HG02981 (cell line): ENCODE measurements around the gene KRT13.

Source experiments
- ATAC-seq: cut with Tn5 transposase; IDR thresholded peaks from one replicate; pipeline ENCODE4 v1.9.1; 2021; ENCODE audit warnings: mild to moderate bottlenecking, moderate library complexity; ENCODE audit not compliant: unreplicated experiment

Gene KRT13

DNA sequence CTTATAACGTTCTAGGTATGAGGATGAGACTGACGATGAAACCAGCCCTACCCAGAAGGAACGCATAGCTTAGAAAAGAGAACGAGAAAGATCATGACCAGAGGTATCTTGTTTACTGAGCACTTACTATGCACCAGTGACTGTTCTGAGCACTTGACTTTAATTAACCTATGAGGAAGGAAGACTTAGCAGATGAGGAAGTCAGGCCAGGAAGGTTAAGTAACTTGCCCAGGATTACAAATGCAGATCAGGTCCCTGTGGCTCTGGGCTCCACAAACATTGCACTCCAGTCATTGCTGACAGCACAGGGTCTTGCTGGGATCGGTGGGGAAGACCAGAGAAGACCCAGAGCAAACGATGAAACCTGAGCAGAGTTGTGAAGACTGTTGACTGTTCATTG lies 7.1 kb downstream of the KRT13 start:
- no peak for ATAC-seq

DNA sequence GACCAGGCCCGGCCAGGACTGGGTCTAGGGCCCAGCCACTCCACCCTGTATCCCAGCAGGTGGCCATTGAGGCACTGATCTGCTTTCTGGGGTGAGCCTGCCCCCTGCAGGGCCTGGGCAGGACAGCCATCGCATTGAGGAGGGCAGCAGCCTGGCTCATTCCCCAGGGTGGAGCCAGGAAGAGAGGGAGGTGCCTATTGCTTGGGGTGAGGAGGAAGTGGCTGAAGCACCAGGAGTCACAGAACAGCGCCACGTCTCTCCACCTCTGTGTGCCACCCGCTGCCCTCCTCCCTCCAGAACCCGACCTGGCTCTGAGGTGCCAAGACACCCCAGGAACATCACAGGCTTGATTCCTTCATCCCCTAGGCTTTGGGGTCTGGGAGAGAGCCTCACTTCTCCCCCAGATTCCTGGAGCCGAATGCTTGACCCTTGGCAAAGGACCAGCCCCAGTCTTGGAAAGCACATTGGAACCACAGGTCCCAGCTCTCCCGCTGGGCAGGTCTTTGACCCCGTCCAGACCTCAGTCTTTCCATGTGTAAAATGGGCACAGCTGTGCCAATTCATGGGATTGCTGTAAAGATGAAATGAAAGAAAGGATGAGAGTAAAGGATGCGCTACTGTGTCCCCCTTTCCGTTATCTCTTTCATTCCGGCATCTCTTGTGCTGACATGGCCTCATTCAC lies 8.5 kb downstream of the KRT13 start:
- peak; percentile 81 for ATAC-seq

DNA sequence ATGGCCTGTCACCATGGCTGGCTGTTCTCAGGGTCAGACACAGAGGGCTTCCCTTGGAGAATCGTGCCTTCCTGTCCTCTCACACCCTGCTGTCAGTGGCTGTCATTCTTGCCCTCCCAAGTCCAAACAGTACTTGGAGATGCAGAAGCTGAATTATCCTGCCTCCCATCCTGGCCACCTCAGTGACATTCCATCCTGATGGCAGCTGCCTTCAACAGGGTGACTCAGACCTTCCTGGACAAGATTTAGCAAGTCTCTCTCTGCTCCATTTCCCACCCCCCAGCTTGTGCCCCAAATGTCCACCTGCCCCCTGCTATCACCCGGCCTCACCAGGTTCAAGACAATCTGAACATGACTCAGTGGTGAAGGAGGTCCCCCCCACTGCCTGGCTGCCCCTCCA lies 10.9 kb downstream of the KRT13 start:
- no peak for ATAC-seq

DNA sequence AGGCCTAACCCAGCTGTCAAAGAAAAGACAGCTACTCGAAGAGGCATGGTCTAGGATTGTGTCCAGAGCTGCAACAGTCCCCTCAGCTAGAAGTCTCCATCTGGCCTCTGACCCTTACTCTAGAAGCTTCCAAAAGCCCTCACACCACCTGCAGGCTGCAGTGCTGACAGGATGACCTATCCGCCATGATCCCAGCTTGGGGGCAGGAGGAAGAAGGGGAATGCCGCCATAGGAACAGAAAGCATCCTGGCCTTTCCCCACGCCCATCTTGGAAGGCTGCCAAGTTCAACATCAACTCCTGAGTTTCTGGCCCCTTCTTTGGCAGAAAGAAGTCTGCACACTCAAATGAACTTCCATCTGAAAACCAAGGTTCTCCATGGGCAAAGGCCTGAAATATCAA lies 12.6 kb downstream of the KRT13 start:
- no peak for ATAC-seq

DNA sequence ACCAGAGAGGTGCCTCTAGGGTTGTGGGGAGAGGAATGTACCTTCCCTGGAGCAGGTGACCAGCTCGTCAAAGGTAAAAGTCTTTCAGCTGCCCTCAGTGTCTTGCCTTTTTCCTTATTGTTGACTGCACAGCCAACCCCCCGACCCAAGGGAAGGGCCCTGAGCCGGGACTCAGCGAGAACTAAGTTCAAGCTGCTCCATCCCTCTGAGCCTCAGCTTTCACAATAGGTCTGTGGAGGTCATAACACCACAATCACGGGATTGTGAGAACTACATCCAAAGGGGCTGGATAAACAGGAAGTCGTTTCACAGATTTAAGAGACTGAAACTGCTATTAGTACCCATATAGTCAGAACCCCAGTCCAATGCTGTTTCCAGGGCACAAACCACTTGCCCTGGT lies 13.1 kb downstream of the KRT13 start:
- ATAC-seq: no peak

DNA sequence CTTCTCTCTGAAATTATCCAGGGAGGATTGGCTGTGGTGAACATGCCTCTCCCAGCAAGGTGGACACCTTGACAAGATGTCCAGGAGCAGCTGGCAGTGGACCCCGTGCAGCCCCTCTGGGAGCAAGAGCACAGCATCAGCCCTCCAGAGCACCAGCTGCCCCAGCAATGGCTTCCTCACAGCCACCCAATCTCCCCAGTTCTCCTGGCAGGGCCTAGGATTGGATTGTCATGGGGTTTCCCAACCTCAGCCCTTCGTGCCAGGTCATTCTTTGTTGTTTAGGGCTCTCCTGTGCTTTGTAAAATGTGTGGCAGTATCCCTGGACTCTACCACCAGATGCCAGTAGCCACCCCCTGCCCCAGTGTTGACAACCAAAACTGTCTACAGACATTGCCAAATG lies 13.9 kb downstream of the KRT13 start:
- ATAC-seq: no peak

DNA sequence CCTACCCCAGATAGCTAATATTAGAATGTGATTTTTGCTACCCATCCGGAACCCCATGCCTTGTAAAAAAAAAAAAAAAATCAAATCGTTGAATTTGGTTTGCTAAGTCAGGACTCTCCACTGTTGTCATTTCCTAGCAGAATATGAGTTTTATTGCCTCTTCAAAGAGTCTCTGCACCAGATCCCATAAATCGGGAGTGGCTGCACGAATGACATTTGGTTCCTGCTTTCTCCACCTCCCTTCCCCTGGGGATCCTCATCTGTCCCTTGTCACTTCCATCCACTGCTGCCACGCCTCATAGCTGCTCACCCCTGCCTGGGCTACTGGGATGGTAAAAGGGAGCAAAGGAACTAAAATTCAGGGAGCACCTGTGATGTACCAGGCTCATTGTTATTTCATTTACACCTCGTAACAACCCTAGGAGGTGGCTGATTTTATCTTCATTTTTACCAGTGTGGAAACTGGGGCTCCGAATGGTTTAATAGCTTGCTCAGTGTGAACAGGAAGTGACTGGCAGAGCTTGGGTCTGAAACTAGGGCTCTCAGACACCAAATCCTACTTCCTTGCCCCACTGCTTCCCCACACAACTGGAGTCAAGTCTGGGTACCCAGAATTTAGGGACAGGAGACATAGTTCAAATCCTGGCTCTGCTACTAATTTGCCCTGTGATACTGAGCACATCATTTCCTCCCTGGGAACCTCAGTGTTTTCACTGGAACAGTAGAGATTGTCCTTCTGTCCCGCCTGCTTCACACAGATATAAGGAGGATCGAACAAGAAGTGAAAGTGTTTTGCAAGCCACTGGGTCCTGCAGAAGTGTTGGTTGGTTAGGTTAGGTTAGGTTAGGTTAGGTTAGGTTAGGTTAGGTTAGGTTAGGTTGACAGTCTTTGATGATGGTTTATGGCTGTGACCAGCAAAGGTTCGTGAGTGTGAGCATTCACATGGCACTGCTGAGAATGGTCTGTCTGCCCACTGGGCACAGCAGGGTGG lies 15.1 kb downstream of the KRT13 start:
- no peak for ATAC-seq

DNA sequence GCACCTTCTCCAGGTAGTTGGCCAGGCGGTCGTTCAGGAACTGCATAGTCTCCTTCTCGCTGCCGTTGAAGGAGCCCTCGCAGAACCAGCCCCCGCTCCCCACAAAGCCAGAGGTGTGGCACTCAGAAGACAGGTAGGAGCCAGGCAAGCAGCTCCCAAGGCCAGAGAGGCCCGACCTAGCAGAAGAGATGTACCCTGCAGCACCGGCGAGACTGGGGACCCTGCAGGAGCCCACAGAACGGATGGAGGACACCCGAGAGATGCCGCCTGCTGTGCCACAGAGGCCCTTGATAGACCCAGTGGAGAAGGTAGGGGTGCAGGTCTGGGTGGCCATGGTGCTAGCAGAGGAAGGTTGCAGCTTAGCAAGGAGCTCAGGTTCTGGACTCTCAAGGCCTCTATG lies 15.9 kb downstream of the KRT13 start, which contains the start of gene KRT36:
KRT36 (minus strand) TSS at position 380 of the 400 bp plus-strand sequence; CDS start at position 334, 46 bp downstream.
- no peak for ATAC-seq

DNA sequence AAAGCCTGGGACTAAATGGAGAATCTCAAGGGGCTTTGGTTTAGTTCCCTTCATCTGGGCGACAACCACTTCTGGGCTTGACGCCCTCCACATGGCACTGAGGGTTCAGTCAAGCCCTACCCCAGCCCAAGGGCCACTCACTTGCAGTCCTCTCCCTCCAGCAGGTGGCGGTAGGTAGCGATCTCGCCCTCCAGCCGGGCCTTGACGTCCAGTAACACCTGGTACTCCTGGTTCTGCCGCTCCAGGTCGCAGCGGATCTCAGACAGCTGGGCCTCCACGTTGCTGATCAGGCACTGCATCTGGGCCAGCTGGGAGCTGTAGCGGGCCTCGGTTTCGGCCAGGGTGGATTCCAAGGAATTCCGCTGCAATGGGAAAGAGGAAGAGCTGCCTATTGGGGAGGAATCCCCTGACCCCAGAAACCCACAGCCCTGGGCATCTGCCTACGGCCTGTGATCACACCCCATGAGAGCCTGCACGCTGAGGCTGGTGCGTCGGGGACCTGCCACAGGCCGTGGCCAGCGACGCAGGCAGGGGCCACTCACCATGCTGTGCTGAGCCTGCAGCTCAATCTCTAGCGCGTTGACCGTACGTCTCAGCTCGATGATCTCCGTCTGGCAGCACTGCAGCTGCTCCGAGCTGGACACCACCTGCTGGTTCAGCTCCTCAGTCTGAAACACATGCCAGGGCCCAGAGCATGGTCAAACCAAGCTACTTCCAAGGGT lies 18.4 kb downstream of the KRT13 start:
- ATAC-seq: no peak

DNA sequence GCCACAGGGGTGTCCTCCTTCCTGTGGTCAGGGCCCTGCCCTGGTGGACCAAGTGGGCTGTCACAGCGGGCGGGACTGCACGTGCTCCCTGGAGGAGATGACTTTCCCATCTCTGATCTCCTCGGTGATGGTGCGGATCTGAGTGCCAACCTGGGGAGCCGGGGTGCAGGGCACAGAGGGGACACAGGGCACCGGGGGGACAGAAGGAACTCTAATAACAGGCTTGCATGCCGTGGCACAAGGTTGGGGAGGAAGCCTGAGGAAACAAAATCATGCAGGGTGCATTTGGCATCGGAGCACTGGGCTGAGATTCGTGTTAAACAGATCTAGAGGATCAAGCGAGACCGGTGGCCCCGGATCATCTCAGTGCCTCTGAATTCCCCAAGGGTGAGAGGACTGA lies 19.1 kb downstream of the KRT13 start:
- no peak for ATAC-seq

DNA sequence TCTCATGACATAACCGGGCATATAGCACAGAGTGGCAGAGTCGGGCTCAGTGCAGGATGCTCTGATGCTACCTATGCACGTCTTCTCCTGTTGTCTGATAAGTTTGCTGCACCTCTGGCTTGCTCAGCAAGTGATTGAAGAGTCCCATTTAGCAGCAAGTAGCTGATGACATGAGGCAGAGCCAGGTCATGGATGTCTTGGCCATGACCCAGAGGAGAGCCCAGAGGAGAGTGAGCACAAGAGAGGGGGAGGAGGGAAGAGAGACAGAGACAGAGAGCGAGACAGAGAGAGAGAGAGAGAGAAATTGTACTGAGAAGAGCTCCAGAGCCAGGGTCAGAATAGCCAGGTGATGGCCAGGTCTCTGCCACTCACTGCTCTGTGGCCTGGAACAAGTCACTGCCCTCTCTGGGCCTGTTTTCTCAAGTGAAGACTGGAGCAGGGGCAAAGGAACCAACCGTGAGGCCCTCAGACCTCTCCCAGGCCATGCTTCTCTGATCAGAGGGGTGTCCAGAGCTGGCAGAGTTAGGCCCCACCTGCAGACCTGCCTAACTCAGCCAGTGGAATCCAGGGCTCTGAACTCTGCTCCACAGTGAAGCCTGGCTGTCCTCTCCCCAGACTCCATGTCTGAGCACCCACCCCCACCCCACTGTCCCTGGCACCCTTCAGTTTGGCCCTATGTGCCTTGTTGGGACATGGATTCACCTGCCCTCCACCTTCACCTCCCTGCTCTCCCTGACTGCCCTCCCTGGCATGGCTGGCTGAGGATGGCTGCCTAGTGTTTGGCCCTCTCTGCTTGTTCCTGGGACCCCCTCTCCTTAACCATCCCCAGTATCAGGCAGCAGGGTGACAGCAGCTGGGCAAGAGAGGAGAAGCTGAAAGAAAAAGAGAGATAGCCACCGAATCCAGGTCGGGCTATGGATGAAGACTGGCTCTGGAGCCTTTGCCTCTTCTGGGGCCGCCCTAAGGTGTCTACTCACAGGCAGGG lies 20.2 kb downstream of the KRT13 start:
- no peak for ATAC-seq

DNA sequence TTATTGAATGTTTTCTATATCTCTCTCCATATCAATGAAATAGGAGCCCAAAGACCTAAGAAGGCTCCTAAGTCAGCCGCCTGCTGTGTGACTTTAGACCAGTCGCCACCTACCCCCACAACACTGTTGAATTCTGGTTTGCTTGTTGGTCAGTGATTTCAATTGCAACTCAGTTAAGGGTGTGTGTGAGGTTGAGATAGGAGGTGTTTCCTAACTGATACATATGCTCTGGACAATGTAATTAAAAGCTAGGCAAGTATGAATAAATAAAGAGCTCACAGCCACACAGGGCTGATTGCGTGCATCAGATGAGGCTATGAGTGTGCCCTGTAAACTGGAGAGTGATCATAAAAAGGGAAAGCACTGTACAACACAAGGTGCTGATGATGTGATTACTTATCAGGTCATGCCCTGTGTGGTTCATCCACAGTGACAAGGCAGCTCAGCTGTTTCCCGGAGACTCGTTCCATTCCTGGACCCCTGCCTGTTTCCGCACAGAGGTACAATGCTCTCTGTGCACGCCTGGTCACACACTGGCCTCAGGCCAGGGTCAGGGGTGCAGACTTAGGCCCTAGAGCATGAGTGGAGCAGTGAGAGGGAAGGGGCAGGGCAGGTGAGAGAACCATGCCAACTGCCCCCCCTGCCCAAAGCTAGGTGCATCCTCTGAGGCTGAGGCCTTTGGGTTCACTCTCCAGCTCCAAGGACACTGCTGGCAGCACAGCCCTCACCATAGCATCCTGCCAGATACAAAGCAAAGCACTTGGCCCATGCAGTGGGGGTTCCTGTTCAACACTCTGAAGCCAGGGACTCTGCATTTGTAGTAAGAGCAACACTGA lies 21.2 kb downstream of the KRT13 start:
- no peak for ATAC-seq

DNA sequence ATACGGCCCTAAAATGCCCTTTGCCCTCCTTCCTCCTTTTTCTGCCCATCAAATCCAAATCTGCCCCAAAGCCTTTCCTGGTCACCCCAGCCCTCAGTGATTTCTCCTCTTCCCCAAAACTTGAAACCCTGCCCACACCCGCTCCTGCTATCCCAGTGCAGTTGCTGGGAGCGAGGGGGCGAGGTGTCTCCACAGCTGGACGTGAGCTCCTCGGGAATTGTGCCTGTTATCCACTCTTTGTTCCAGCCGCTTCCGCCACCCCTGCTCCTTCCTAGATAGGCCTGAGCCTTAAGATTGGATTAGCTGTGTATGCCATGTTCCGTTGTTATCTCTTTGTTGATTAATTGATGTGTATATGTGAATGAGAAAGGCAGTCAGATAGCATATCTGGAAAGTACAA lies 21.9 kb downstream of the KRT13 start:
- no peak for ATAC-seq

DNA sequence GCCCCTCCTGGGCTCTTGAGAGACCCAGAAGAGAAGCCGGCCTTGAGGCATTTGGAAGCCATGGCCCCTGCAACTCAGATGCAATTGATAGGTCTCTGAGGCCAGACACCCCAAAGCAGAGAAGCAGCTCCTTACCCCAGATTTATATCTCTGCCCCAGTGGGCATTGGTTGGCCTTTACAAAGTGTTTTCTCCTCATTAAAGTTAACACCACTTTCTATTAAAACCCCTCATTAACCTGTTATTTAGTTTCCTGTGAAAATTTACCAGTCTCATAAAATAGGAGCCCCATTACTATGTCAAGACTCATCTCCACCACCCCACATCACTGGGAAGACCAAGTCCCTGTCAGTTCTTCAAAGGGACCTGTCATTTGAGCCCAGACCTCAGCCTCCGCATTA lies 24.4 kb downstream of the KRT13 start, which contains the start of gene KRT35:
KRT35 (minus strand) TSS at position 116 of the 400 bp plus-strand sequence; CDS start at position 62, 54 bp downstream.
- no peak for ATAC-seq

DNA sequence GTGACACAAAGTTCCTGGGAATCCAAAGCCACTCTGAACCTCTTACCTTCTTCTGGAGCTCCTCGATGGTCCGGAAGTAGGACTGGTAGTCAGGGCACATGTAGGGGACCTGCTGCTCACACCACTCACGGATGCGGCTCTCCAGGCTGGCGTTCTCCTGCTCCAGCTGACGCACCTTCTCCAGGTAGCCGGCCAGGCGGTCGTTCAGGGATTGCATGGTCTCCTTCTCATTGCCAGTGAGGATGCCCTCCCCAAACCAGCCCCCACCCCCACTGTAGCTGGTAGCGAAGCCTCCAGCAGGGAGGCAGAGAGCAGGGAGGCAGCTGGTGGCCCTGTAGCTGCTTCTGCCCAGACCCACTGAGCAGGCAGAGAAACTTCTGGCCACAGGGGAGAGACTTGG lies 24.8 kb downstream of the KRT13 start:
- no peak for ATAC-seq

DNA sequence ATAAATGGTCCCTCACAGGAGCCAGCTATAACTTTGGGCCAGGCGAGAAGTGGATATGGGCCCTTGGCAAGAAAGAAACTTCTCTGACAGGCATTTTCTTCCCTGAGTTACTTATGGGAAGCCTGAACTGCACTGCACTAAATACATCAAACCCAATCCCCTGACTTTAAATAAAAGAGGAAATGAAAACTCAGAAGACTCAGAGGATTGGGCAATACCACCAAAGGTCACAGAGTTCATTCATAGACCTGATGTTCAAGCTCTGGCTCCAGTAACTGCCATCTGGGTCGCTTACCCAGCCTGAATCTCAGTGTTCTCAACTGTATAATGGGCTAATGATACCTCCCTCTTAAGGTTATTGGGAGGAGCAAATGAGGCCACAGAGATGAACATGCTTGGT lies 25.3 kb downstream of the KRT13 start:
- no peak for ATAC-seq

DNA sequence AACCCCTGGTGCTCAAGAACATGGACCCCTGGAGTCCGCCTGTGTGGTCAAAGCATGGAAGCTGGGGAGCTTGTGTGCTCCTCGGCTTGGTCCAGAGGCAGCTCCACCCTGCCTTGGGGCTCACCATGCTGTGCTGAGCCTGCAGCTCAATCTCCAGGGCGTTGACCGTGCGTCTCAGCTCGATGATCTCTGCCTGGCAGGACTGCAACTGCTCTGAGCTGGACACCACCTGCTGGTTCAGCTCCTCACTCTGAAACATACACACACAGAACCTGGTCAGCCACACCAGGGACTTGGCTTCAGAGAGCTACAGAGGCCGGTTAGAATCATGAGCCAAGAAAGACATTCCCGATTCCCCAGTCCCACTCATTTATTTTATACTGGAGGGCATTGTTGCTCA lies 27.2 kb downstream of the KRT13 start:
- no peak for ATAC-seq

DNA sequence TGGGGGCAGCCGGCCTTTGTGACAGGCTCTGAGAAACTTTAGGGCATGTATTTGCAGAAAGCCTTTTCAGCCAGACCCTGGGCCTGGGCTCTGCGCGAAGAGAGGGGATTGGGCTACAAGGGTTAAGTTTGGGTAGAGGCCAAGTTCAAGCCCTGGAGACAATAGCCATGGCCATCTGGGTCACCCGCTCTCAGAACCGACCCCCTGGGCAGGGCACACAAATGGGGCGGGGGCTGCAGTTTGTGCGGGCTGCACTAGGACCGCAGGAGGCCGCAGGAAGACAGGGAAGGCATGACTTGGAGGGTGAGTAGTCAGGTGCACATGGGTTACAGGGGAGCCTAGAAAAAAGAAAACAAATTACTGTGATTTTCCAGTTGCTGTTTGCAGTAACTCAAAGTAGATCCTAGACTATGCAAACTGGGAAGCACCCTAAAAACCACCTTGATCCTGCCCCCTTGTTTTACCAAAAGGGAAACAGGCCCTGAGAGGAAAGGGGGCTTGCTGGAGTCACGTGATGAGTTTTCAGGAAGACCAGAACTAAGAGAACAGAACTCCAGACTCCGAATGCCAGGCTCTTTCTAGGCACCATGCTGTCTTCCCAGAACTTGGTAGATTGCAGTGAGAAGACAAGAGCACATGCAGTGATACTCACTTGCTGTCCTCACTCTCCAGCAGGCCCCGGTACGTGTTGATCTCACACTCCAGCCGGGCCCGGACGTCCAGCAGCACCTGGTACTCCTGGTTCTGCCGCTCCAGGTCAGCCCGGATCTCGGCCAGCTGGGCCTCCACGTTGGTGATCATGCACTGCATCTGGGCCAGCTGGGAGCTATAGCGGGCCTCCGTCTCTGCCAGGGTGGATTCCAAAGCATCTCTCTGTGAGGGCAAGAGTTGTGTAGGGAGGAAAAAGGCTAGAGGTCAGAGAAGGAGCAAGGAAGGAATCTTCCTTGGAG lies 28.3 kb downstream of the KRT13 start:
- no peak for ATAC-seq
